Dedifferentiated amniotic fluid mesenchymal stem cell (primary cell): ENCODE data around the gene SKIDA1.
"Not testable (repeated sequence)": the region's sequence is repeated elsewhere in the genome, so short reads cannot be mapped to it uniquely, and the experiment has no call there.

Experiments
- DNase-seq: peaks from one replicate; pipeline ENCODE4 v3.0.0-alpha.2; 2016; ENCODE audit errors: extremely low spot score

The SKIDA1 gene

DNA sequence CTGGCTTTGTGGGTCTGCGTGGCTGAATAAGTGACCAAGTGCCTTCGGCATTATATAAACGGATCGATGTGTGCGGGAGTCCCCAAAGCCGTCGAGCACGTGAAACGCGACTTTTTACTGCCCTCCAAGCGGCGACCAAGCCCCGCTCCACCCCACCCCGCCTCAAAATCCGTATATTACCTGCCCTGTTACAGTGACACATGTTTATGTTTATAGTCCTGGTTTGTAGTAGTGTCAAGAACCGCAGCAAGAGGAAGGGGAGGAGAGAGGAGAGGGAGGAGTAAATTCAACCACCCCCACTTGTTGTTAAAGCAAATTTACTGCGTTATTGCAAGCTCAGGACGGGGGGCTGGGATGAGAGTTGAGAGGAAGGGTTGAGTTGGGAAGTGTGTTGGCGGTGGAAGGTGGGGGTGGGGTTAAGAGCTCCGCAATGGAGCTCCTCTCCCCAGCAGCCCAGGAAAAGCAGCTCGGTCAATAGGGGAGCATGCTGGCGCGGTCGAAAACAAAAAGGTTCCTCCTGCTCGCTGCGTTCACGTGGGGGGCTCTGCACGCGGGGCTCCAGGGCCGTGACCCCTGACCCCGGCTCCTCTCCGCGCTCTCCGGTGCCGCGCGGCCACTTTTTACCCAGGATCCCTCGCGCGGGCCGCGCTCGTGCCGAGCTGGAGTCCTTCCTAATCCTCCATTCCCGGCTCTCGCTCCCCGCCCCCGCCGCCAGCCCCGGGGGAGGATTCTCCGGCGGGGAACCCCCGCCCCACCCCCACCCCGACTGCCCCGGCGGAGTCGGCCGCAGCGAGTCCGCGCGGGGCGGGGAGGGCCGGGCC, at the start of gene SKIDA1:
TSS of gene SKIDA1 (minus strand) at position 316 of the 821 bp plus-strand sequence. CDS start 7,860 bp downstream, outside the sequence.
- DNase-seq = peak; percentile 53

GRCh38 chr10:21574514-21574913, 49.0 kb upstream of the SKIDA1 start:
- not testable (repeated sequence) for DNase-seq

DNA sequence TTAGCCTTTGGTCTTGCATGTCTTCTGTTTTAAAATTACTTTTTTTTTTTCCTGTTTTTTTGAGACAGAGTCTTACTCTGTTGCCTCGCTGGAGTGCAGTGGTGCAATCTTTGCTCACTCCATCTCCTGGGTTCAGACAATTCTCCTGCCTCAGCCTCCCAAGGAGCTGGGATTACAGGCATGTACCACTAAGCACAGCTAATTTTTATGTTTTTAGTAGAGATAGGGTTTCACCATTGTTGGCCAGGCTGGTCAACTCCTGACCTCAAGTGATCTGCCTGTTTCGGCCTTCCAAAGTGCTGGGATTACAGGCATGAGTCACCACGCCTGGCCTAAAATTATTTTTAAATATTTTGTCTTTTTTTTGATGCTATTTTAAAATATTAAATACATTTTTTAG, 47.1 kb upstream of the SKIDA1 start:
- no peak for DNase-seq

DNA sequence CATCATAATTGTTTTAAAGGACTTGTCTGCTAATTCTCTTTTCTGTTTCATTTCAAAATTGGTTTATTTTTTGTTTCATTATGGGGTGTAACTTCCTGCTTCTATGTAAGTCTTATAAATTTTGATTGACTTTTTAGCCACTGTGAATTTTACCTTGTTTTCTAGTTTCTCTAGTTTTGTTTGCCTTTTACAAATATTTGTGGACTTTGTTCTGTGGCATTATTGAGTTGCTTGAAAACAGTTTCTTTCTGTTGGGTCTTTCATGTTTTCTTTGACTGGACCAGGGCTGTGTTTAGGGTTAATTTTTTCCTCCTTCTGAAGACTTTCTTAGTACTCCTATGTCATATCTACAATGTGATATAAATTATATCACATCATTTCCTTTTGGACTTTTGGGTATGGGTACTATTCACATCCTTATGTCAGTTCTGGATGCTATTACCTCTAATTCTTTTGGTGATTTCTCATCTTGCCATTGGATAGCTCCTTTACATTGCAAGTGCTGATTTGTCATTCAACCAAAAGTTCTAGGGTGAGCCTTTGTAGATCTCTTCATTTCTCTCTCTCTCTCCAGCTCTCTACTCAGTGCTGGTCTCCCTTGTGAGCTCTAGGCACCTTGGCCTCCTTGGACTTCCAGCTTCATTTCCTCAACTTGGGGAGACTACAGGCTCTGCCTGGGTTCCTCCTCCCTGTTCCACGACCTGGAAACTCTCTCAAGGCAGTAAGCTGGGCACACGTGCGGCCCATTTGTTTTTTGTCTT, 45.5 kb upstream of the SKIDA1 start:
- DNase-seq = no peak

- not testable (repeated sequence) for DNase-seq
These were observed 33.5 kb upstream of the SKIDA1 start for GRCh38 chr10:21558984-21559383.

GRCh38 chr10:21556527-21556926, 31.0 kb upstream of the SKIDA1 start:
- no peak for DNase-seq

DNA sequence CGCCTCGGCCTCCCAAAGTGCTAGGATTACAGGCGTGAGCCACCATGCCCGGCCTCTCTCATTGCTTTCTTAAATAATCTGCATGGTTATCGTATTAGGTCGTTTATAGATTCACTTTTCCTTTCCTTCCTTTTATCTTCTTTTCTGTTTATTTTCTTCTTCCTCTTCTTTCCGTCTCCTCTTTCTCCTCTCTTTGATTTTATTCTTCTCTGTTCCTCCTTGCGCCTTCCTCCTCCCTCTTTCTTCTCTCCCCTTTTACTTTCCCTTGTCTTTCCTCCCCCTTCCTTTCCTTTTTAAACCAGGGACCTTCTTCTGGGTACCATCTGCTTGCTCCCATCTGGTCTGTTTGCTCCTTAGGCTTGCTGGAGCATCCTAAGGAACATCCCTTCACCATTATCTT, 27.2 kb upstream of the SKIDA1 start:
- DNase-seq = no peak

GRCh38 chr10:21547246-21547645, 21.8 kb upstream of the SKIDA1 start:
- DNase-seq = no peak

DNA sequence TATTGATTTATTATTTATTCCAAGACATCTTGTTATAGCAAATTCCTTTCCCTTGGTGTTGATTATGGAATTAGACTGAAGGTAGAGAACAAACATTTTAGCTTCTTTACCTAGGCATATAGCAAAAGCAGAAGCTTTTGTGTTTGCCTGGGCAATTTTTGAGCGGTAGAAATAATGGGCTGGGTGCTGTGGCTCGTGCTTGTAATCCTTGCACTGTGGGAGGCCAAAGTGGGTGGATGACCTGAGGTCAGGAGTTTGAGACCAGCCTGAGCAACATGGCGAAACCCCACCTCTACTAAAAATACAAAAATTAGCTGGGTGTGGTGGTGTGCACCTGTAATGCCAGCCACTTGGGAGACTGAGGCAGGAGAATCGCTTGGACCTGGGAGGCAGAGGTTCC, 15.2 kb upstream of the SKIDA1 start:
- not testable (repeated sequence) for DNase-seq

DNA sequence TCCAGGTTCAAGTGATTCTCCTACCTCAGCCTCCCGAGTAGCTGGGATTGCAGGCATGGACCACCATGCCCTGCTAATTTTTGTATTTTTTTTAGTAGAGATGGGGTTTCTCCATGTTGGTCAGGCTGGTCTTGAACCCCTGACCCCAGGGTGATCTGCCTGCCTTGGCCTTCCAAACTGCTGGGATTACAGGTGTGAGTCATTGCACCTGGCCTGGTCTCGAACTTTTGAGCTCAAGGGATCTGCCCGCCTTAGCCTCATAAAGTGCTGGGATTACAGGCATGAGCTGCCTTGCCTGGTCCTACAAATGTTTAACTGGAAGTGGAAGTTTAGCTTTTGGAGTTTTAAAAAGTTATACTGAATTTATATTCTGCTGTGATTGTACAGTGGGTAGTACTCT, 11.4 kb upstream of the SKIDA1 start:
- no peak for DNase-seq

DNA sequence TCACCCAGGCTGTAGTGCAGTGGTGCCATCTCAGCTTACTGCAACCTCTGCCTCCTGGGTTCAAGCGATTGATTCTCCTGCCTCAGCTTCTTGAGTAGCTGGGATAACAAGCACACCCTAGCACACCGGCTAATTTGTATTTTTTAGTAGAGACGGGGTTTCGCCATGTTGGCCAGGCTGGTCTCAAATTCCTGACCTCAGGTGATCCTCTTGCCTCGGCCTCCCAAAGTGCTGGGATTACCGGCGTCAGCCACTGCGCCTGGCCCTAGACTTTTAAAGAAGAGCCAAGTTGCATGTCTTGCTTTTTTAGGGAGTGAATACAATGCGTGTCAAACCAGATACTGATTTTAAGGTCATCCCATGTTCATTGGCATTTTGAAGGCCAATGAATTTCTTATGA, 10.5 kb upstream of the SKIDA1 start:
- DNase-seq = not testable (repeated sequence)

GRCh38 chr10:21535494-21535965, 10.0 kb upstream of the SKIDA1 start:
- no peak for DNase-seq

DNA sequence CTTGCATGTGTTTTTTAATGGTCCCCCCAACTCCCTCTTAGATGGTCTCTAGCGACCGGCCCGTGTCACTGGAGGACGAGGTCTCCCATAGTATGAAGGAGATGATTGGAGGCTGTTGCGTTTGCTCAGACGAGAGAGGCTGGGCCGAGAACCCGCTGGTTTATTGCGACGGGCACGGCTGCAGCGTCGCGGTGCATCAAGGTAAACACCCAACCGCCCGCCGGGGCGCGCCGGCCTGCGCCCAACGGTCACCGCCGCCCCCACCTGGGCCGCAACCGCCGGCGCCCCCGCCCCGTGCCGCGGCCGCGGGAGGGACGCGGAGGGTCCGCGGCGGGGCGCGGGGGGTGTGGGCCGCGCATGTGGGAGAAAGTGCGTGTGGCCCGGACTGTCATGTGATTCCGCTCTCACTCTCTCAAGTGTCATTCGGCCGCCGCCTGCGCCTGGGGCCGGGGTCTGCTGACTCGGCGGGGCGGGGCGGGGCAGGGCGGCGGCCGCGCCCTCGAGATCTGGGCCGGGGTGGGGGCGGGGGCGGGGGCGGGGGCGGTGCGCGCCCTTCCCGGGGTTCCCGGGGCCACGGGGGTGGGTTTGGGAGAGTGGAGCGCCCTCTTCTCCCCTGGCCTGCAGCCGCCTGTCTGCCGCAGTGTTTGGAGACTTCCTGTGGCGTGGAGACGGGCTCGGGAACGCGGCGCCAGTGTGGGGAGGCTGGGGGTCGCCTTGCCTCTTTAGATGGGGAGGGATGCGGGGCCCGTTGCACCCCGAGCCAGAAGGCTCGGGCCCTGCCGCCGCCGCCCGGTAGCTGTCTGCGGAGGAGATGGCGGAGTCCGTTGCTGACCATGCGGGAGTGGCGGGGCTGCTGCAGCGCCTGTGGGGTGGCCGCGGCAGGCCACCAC, 9.4 kb upstream of the SKIDA1 start:
- DNase-seq = no peak

GRCh38 chr10:21534280-21534586, 8.8 kb upstream of the SKIDA1 start:
- no peak for DNase-seq

DNA sequence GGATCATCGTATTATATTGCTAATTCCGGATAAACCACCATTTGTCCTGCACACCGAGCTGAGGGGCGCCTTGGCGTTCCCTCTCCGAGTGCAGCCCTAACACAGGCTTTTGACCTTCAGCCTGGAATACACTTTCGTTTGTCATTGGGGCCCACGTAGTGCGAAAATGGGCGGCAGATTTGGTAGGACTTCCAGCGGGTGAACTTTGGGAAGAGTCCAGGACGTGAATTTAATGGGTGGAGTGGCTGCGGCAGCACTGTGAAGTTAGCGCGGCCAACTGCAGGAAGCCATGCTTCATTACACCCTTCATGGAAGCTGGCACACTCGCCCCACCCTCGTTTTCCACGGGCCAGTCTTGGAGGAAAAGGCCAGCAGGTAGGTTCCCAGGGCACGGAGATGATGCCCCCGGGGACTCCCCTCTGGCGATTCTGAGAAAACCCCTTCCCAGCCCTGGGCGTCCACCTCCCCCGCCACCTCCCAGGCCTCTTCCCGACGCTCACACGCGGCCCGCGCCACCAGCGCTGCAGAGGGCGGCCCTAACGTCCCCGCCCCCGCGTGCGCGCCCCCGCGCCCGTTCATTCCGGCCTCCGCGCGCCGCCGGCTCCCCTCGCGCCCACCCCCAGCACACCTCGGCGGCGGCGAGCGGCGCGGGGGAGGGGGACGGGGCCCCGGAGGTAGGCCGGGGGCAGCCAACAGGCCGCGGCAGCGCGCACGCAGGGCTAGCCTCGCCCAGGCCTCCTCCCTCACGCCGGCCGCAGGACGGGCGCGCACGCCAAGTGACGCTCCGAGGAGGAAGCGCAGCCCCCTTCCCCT, 8.2 kb upstream of the SKIDA1 start, which contains the start of gene MLLT10:
TSS of gene MLLT10 (plus strand) at position 766 of the 813 bp plus-strand sequence. CDS start 413 bp downstream, outside the sequence.
- DNase-seq = peak; percentile 88

DNA sequence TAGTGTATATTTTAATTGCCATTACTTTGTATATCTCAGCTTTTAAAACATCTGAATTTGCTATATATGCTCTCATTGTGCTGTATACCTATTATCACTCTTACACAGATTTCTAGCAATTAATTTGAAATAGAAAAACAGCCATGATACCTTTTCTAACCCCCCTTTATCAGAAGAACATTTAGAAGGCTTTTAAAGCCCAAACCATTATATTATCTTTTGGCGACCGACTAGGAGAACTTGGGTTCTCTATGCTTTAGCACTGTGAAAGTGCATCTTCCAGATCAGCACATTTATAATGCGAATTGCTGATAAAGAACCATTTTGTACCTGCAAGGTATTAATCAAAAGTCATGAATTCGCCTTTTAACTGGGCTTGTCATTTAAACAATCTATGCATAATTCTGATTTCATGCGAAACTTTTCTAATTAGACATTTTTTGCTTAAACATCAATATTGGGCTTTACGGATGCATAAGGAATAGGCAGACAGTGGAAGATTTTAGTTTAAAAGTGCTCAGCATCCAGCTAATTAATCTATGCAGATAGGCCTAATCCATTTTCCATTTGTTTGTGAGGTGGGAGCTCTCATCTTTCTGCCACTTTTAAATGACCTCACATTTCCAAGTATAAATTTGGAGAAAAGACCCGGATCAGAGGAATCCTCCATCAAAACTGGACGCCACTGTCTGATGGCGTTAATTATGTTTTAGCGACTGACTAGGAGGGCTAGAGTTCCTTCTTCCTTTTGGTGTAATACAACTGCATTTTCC, 7.4 kb upstream of the SKIDA1 start:
- DNase-seq = no peak

DNA sequence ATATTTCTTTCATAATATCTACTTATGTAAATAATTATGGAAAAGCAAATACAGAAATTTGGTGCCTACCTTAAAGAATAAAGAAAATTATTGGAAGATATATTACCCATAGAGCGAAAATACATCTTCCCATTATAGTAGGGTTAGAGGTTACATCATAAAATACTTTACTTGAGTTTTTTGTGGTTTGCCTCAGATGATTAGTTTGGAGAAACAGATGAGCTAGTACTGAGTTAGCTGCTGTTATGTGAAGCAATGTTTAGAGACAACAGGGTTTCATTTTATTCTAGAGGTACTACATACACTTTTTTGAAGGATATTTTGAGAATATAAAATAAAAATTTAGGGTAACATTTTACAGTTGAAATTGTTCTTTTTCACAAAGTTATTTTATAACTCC, 5.7 kb upstream of the SKIDA1 start:
- DNase-seq = no peak

- no peak for DNase-seq
These were observed 5.2 kb upstream of the SKIDA1 start for GRCh38 chr10:21530641-21531040.

DNA sequence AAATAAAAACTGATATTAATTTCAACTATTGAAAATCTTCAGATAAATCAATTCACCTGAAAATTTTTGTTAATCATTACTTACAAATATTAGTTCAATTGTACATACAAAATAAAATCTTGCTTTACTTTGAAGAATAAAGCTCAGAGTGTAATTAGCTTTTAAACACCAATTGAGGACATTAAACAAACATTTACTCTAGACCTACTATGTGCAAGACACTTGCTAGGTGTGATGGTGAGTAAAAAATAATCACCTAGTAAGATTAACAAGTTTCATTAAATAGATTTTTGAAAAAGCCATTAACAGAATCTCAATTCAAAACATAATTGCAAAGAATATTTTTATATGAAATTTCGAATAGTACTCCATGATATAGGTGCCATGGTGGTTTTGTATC, 4.7 kb upstream of the SKIDA1 start:
- no peak for DNase-seq
